Activated CD4-positive, alpha-beta memory T cell treated with anti-CD3 and anti-CD28 coated beads, Interleukin-2, amount 10 ng/mL, durations not matched to agents 7 days and 5 days (primary cell): ENCODE results near the gene BEST4. TPM values are rescaled to one million over a fixed set of nuclear protein-coding genes. Genes with fewer than 3 reads are reported as not detected.
"Not testable (repeated sequence)": the region's sequence is repeated elsewhere in the genome, so short reads cannot be mapped to it uniquely, and the experiment has no call there.

ENCODE experiments used
- CTCF ChIA-PET: fragments of 350-600 bp; sonication (Branson Sonifier 250); formaldehyde crosslinking; loops from one replicate; lab custom pipeline; 2021; ENCODE audit warnings: antibody characterized with exemption, inconsistent platforms; lab: Charles Lee
- POLR2A ChIA-PET: fragments of 350-600 bp; sonication (Branson Sonifier 250); formaldehyde crosslinking; loops from one replicate; lab custom pipeline; 2021; ENCODE audit warnings: antibody characterized with exemption; lab: Charles Lee
- DNase-seq: peaks from one replicate; pipeline ENCODE4 v3.0.0-alpha.2; 2020
- H3K27ac Mint-ChIP-seq: one replicate; pipeline ENCODE4 v1.8.0; 2021; ENCODE audit warnings: mild to moderate bottlenecking, mixed read lengths
- H3K27me3 Mint-ChIP-seq: one replicate; pipeline ENCODE4 v1.8.0; 2021; ENCODE audit warnings: mixed read lengths
- H3K36me3 Mint-ChIP-seq: one replicate; pipeline ENCODE4 v1.8.0; 2021; ENCODE audit warnings: low read depth, mixed read lengths
- H3K4me1 Mint-ChIP-seq: one replicate; pipeline ENCODE4 v1.8.0; 2021; ENCODE audit warnings: mixed read lengths
- H3K4me3 Mint-ChIP-seq: one replicate; pipeline ENCODE4 v1.8.0; 2021; ENCODE audit warnings: mild to moderate bottlenecking, mixed read lengths
- H3K9me3 Mint-ChIP-seq: one replicate; pipeline ENCODE4 v1.8.0; 2021; ENCODE audit warnings: mixed read lengths
- total RNA-seq, 2 experiments: library from RNA; stranded (reverse); gene quantifications; one replicate each; pipeline ENCODE4 v1.2.3, GENCODE V29; 2021

BEST4 gene
- total RNA-seq, 2 experiments from 2014 or later = 1.0 to 1.3 TPM

- DNase-seq, H3K4me3 Mint-ChIP-seq, H3K9me3 Mint-ChIP-seq, H3K27me3 Mint-ChIP-seq, H3K27ac Mint-ChIP-seq: not testable (repeated sequence)
- POLR2A ChIA-PET = interaction anchor here (1.3 to 4.7 kb wide), 4 partner anchors 15 to 94 kb away, joined by 11 to 58 read pairs (median 38); partner anchors contain the start of genes PLK3 and RNU5D-1
- CTCF ChIA-PET = interaction anchor here (4.7 kb wide), 1 partner anchor 15 kb away, joined by 39 read pairs; the partner anchor contains the start of gene PLK3
- peaks cover 63% of the 10 kb centered on the region for H3K4me1 Mint-ChIP-seq
- H3K36me3 Mint-ChIP-seq = peaks cover 23% of the 10 kb centered on the region
These were observed 28.0 kb upstream of the BEST4 start for GRCh38 chr1:44815926-44816325.

- H3K9me3 Mint-ChIP-seq = no peaks in the 10 kb centered on the region
- peaks cover 32% of the 10 kb centered on the region for H3K36me3 Mint-ChIP-seq
These were observed 25.0 kb upstream of the BEST4 start for GRCh38 chr1:44812822-44813543.

GRCh38 chr1:44811234-44811633 lies 23.3 kb upstream of the BEST4 start:
- no peaks in the 10 kb centered on the region for H3K27me3 Mint-ChIP-seq
- peak overlapping the region; percentile 21 for H3K4me3 Mint-ChIP-seq
- H3K27ac Mint-ChIP-seq = peak overlapping the region; percentile 98
- H3K4me1 Mint-ChIP-seq = peaks cover 77% of the 10 kb centered on the region
- peaks cover 41% of the 10 kb centered on the region for H3K36me3 Mint-ChIP-seq
- CTCF ChIA-PET = interaction anchor here (0.7 to 7.3 kb wide), 3 partner anchors 9 to 15 kb away, joined by 3 to 66 read pairs (median 61); partner anchors contain the start of gene PLK3
- no peaks in the 10 kb centered on the region for H3K9me3 Mint-ChIP-seq
- no peak for DNase-seq
- POLR2A ChIA-PET = interaction anchor here (1.0 to 16.4 kb wide), 6 partner anchors 9 to 90 kb away, joined by 3 to 960 read pairs (median 93); partner anchors contain the start of genes PLK3 and RPS8

More at GRCh38 chr1:44812822-44813543, 25.0 kb upstream of the BEST4 start:
- Mint-ChIP-seq H3K4me3 (peak overlapping the region; percentile 83), H3K27me3 (no peaks in the 10 kb centered on the region), H3K27ac (peak overlapping the region; percentile 98), H3K4me1 (peaks cover 70% of the 10 kb centered on the region)
- no peak for DNase-seq
- CTCF ChIA-PET = interaction anchor here (1.0 to 4.7 kb wide), 8 partner anchors 12 to 490 kb away, joined by 3 to 39 read pairs (median 5); partner anchors contain the start of genes PLK3 and RPS8
- POLR2A ChIA-PET = interaction anchor here (0.6 to 7.6 kb wide), 19 partner anchors 8 to 498 kb away, joined by 3 to 280 read pairs (median 5); partner anchors contain the start of genes BEST4, EIF2B3, HECTD3 and PLK3

GRCh38 chr1:44810762-44811105 lies 22.8 kb upstream of the BEST4 start:
- Mint-ChIP-seq H3K4me1 (peaks cover 79% of the 10 kb centered on the region), H3K27ac (peak overlapping the region; percentile 98), H3K36me3 (peaks cover 43% of the 10 kb centered on the region)
- ChIA-PET POLR2A (interaction anchor here (1.0 to 16.4 kb wide), 9 partner anchors 9 to 179 kb away, joined by 3 to 960 read pairs (median 87); partner anchors contain the start of genes PLK3, RNU5D-1 and RPS8), CTCF (interaction anchor here (0.7 to 7.3 kb wide), 3 partner anchors 9 to 16 kb away, joined by 3 to 66 read pairs (median 61); partner anchors contain the start of gene PLK3)
- H3K27me3 Mint-ChIP-seq, DNase-seq, H3K9me3 Mint-ChIP-seq, H3K4me3 Mint-ChIP-seq: not testable (repeated sequence)

GRCh38 chr1:44810101-44810761 lies 22.3 kb upstream of the BEST4 start:
- H3K9me3 Mint-ChIP-seq = no peaks in the 10 kb centered on the region
- peak overlapping the region; percentile 98 for H3K27ac Mint-ChIP-seq
- no peak for DNase-seq
- H3K27me3 Mint-ChIP-seq = no peaks in the 10 kb centered on the region
- ChIA-PET CTCF (interaction anchor here (0.7 to 7.3 kb wide), 13 partner anchors 10 to 758 kb away, joined by 3 to 66 read pairs (median 7); partner anchors contain the start of genes BEST4, HECTD3, PLK3 and RNU5D-1), POLR2A (interaction anchor here (0.7 to 16.4 kb wide), 26 partner anchors 8 to 876 kb away, joined by 3 to 960 read pairs (median 14); partner anchors contain the start of genes BEST4, EIF2B3, GPBP1L1 and HECTD3)
- H3K36me3 Mint-ChIP-seq = peaks cover 44% of the 10 kb centered on the region
- peak overlapping the region; percentile 73 for H3K4me3 Mint-ChIP-seq
- peaks cover 83% of the 10 kb centered on the region for H3K4me1 Mint-ChIP-seq

- ChIA-PET CTCF (interaction anchor here (0.8 to 7.3 kb wide), 14 partner anchors 9 to 759 kb away, joined by 3 to 66 read pairs (median 6); partner anchors contain the start of genes BEST4, HECTD3, PLK3 and RNU5D-1), POLR2A (interaction anchor here (0.7 to 16.4 kb wide), 33 partner anchors 7 to 877 kb away, joined by 3 to 960 read pairs (median 9); partner anchors contain the start of genes ARMH1, BEST4, EIF2B3 and GPBP1L1)
- Mint-ChIP-seq H3K4me3 (peak overlapping the region; percentile 73), H3K27me3 (no peaks in the 10 kb centered on the region), H3K27ac (peak overlapping the region; percentile 98), H3K4me1 (peaks cover 85% of the 10 kb centered on the region), H3K9me3 (no peaks in the 10 kb centered on the region), H3K36me3 (peaks cover 46% of the 10 kb centered on the region)
- DNase-seq = peak; percentile 94
These were observed 21.3 kb upstream of the BEST4 start for GRCh38 chr1:44808938-44809917.

- ChIA-PET POLR2A (interaction anchor here (0.8 to 16.4 kb wide), 29 partner anchors 6 to 878 kb away, joined by 3 to 960 read pairs (median 12); partner anchors contain the start of genes ARMH1, BEST4, EIF2B3 and GPBP1L1), CTCF (interaction anchor here (0.8 to 7.3 kb wide), 13 partner anchors 8 to 495 kb away, joined by 3 to 66 read pairs (median 7); partner anchors contain the start of genes BEST4, PLK3, RNU5D-1 and RPS8)
- H3K4me1 Mint-ChIP-seq = peaks cover 86% of the 10 kb centered on the region
- DNase-seq = peak; percentile 44
- H3K9me3 Mint-ChIP-seq = no peaks in the 10 kb centered on the region
- peak within 1 kb of the TSS; percentile 98 for H3K27ac Mint-ChIP-seq
- H3K27me3 Mint-ChIP-seq = no peaks in the 10 kb centered on the region
- H3K36me3 Mint-ChIP-seq = peaks cover 53% of the 10 kb centered on the region
- peak within 1 kb of the TSS; percentile 73 for H3K4me3 Mint-ChIP-seq
These were observed 20.3 kb upstream of the BEST4 start, which contains the start of gene BTBD19 for GRCh38 chr1:44808063-44808937. BTBD19 (plus strand) TSS chr1:44808523; CDS start chr1:44808821, 298 bp downstream.

- peak; percentile 93 for DNase-seq
- H3K36me3 Mint-ChIP-seq = peaks cover 60% of the 10 kb centered on the region
- H3K27me3 Mint-ChIP-seq = no peaks in the 10 kb centered on the region
- H3K27ac Mint-ChIP-seq = peak overlapping the region; percentile 98
- H3K4me1 Mint-ChIP-seq = peaks cover 92% of the 10 kb centered on the region
- ChIA-PET POLR2A (interaction anchor here (0.8 to 16.4 kb wide), 21 partner anchors 6 to 692 kb away, joined by 3 to 960 read pairs (median 16); partner anchors contain the start of genes BEST4, CCDC163, EIF2B3 and HECTD3), CTCF (interaction anchor here (0.8 to 7.3 kb wide), 8 partner anchors 7 to 77 kb away, joined by 3 to 66 read pairs (median 16); partner anchors contain the start of genes PLK3 and RNU5D-1)
- H3K4me3 Mint-ChIP-seq = peak overlapping the region; percentile 73
- H3K9me3 Mint-ChIP-seq = no peaks in the 10 kb centered on the region
These were observed 19.5 kb upstream of the BEST4 start for GRCh38 chr1:44807364-44808062.

- ChIA-PET POLR2A (interaction anchor here (0.9 to 16.4 kb wide), 13 partner anchors 10 to 693 kb away, joined by 3 to 960 read pairs (median 23); partner anchors contain the start of genes BEST4, CCDC163, EIF2B3 and HECTD3), CTCF (interaction anchor here (1.3 to 7.3 kb wide), 2 partner anchors 13 to 76 kb away, joined by 3 to 66 read pairs; partner anchors contain the start of gene RNU5D-1)
- peak within 1 kb of the TSS; percentile 98 for H3K27ac Mint-ChIP-seq
- H3K9me3 Mint-ChIP-seq = no peaks in the 10 kb centered on the region
- no peaks in the 10 kb centered on the region for H3K27me3 Mint-ChIP-seq
- no peak for DNase-seq
- peaks cover 63% of the 10 kb centered on the region for H3K36me3 Mint-ChIP-seq
- H3K4me3 Mint-ChIP-seq = peak within 1 kb of the TSS; percentile 73
- H3K4me1 Mint-ChIP-seq = peaks cover 92% of the 10 kb centered on the region
These were observed 18.9 kb upstream of the BEST4 start, which contains the start of gene DYNLT4 for GRCh38 chr1:44806704-44807363. DYNLT4 (minus strand) TSS chr1:44807351; CDS start chr1:44806668, 683 bp downstream.
